Duodenal mucosa (tissue), 2 donors: ENCODE measurements around the gene C9orf57.
"Not testable (repeated sequence)": the region's sequence is repeated elsewhere in the genome, so short reads cannot be mapped to it uniquely, and the experiment has no call there.

Experiments
- H3K27ac ChIP-seq: one replicate; pipeline ENCODE4 v1.7.0; 2013; ENCODE audit warnings: low read depth, low read length
- H3K27me3 ChIP-seq, 2 donors: one replicate each; pipeline ENCODE4 v1.7.0; 2013; ENCODE audit warnings: low read length in 2 of 2, control low read depth in 1 of 2; ENCODE audit not compliant: insufficient read depth in 2 of 2, control insufficient read depth in 1 of 2
- H3K36me3 ChIP-seq, 2 donors: one replicate each; pipeline ENCODE4 v1.7.0; 2013; ENCODE audit warnings: low read length in 2 of 2, control low read depth in 1 of 2; ENCODE audit not compliant: insufficient read depth in 2 of 2, control insufficient read depth in 1 of 2
- H3K4me1 ChIP-seq, 2 donors: one replicate each; pipeline ENCODE4 v1.7.0; 2013; ENCODE audit warnings: low read length in 2 of 2, control low read depth in 1 of 2; ENCODE audit not compliant: insufficient read depth in 2 of 2, control insufficient read depth in 1 of 2
- H3K4me3 ChIP-seq, 2 donors: one replicate each; pipeline ENCODE4 v1.7.0; 2013; ENCODE audit warnings: low read length in 2 of 2, low read depth in 1 of 2
- H3K9ac ChIP-seq, 2 donors: one replicate each; pipeline ENCODE4 v1.7.0; 2013; ENCODE audit warnings: low read length in 2 of 2, low read depth in 1 of 2
- H3K9me3 ChIP-seq, 2 donors: one replicate each; pipeline ENCODE4 v1.7.0; 2013; ENCODE audit warnings: low read length in 2 of 2, control low read depth in 1 of 2; ENCODE audit not compliant: control insufficient read depth in 1 of 2

C9orf57 gene

GRCh38 chr9:72060513-72060912 lies at the start of gene C9orf57:
Gene C9orf57, minus strand, starts transcription at chr9:72060613. Its CDS starts 1,282 bp downstream, at chr9:72059331.
- no peaks in the 10 kb centered on the region for H3K36me3 ChIP-seq
- H3K27me3 ChIP-seq, result no peaks in the 10 kb centered on the region
- H3K4me3 ChIP-seq, result no peak within 1 kb of the TSS

GRCh38 chr9:72102520-72102919 lies 42.1 kb upstream of the C9orf57 start:
- Histone ChIP-seq H3K27ac (no peak overlapping the region), H3K9me3 (no peaks in the 10 kb centered on the region), H3K9ac (no peak overlapping the region), H3K36me3 (no peaks in the 10 kb centered on the region), H3K4me1 (no peaks in the 10 kb centered on the region), H3K27me3 (no peaks in the 10 kb centered on the region), H3K4me3 (no peak overlapping the region)

More at GRCh38 chr9:72060513-72060912, at the start of gene C9orf57:
- Histone ChIP-seq H3K9me3 (no peaks in the 10 kb centered on the region), H3K27ac (no peak within 1 kb of the TSS), H3K4me1 (no peaks in the 10 kb centered on the region), H3K9ac (no peak within 1 kb of the TSS)

GRCh38 chr9:72095520-72095919 lies 35.1 kb upstream of the C9orf57 start:
- H3K36me3 ChIP-seq, H3K9ac ChIP-seq, H3K27ac ChIP-seq, H3K4me3 ChIP-seq, H3K27me3 ChIP-seq, H3K9me3 ChIP-seq, H3K4me1 ChIP-seq: not testable (repeated sequence)

GRCh38 chr9:72092820-72093219 lies 32.4 kb upstream of the C9orf57 start:
- no peaks in the 10 kb centered on the region for H3K9me3 ChIP-seq
- H3K36me3 ChIP-seq, result no peaks in the 10 kb centered on the region
- H3K27ac ChIP-seq, result no peak overlapping the region
- no peak overlapping the region for H3K9ac ChIP-seq
- no peaks in the 10 kb centered on the region for H3K4me1 ChIP-seq
- H3K27me3 ChIP-seq, result no peaks in the 10 kb centered on the region
- H3K4me3 ChIP-seq, result no peak overlapping the region

GRCh38 chr9:72089451-72090130 lies 29.2 kb upstream of the C9orf57 start:
- H3K27me3 ChIP-seq, result no peaks in the 10 kb centered on the region
- H3K4me1 ChIP-seq, result no peaks in the 10 kb centered on the region
- H3K9me3 ChIP-seq, result no peaks in the 10 kb centered on the region
- H3K27ac ChIP-seq, result no peak overlapping the region
- H3K4me3 ChIP-seq, result no peak overlapping the region
- no peaks in the 10 kb centered on the region for H3K36me3 ChIP-seq
- H3K9ac ChIP-seq, result no peak overlapping the region

GRCh38 chr9:72082536-72082935 lies 22.1 kb upstream of the C9orf57 start:
- H3K9ac ChIP-seq, result no peak overlapping the region
- no peaks in the 10 kb centered on the region for H3K36me3 ChIP-seq
- H3K4me1 ChIP-seq, result no peaks in the 10 kb centered on the region
- H3K27ac ChIP-seq, result no peak overlapping the region
- H3K27me3 ChIP-seq, result no peaks in the 10 kb centered on the region
- no peaks in the 10 kb centered on the region for H3K9me3 ChIP-seq
- H3K4me3 ChIP-seq, result no peak overlapping the region

- H3K9ac ChIP-seq, H3K4me1 ChIP-seq, H3K4me3 ChIP-seq, H3K36me3 ChIP-seq, H3K9me3 ChIP-seq, H3K27ac ChIP-seq, H3K27me3 ChIP-seq: not testable (repeated sequence)
Observed at GRCh38 chr9:72074666-72075065, 14.3 kb upstream of the C9orf57 start.

GRCh38 chr9:72065076-72065475 lies 4.7 kb upstream of the C9orf57 start:
- Histone ChIP-seq H3K36me3 (no peaks in the 10 kb centered on the region), H3K27me3 (no peaks in the 10 kb centered on the region), H3K9me3 (no peaks in the 10 kb centered on the region), H3K27ac (no peak overlapping the region), H3K9ac (no peak overlapping the region), H3K4me3 (no peak overlapping the region), H3K4me1 (no peaks in the 10 kb centered on the region)

- Histone ChIP-seq H3K9ac (no peak overlapping the region), H3K4me3 (no peak overlapping the region), H3K4me1 (no peaks in the 10 kb centered on the region), H3K9me3 (no peaks in the 10 kb centered on the region), H3K27ac (no peak overlapping the region), H3K36me3 (no peaks in the 10 kb centered on the region), H3K27me3 (no peaks in the 10 kb centered on the region)
Observed at GRCh38 chr9:72052122-72052521, 8.3 kb downstream of the C9orf57 start.

- H3K4me1 ChIP-seq, result peaks cover under 1 to 10% of the 10 kb centered on the region in 2 donors
- no peak overlapping the region for H3K27ac ChIP-seq
Observed at GRCh38 chr9:72048850-72049249, 11.6 kb downstream of the C9orf57 start.

More at GRCh38 chr9:72048850-72049249, 11.6 kb downstream of the C9orf57 start:
- Histone ChIP-seq H3K27me3 (no peaks in the 10 kb centered on the region), H3K36me3 (no peaks in the 10 kb centered on the region), H3K4me3 (no peak overlapping the region), H3K9ac (no peak overlapping the region), H3K9me3 (no peaks in the 10 kb centered on the region)
